ENCODE data around the gene TMEM52.

Gene TMEM52

DNA sequence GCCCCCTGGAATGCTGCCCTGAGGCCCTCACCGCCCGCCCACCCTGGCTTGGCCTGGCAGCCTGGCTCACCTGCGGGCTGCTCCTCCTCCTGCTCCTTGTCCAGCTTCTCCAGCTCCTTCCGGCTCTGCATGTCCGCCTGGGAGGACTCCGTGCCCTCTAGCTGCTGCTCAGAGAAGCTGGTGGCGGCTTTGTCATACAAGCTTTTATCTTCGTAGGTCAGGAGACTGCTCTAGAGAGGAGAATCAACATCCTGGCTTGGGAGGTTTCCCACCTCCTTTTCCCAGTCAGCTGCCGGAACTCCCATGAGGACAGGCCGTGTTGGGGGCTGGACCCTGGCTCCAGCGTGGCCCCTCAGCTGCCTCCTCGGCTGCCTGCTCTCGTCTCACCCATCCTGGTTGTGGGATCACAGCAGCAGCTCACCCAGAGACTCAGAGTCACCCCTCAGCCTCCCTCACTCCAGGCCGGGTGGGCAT is 36.6 kb upstream of the TMEM52 start:
- TF ChIP-seq, protein P1, sequence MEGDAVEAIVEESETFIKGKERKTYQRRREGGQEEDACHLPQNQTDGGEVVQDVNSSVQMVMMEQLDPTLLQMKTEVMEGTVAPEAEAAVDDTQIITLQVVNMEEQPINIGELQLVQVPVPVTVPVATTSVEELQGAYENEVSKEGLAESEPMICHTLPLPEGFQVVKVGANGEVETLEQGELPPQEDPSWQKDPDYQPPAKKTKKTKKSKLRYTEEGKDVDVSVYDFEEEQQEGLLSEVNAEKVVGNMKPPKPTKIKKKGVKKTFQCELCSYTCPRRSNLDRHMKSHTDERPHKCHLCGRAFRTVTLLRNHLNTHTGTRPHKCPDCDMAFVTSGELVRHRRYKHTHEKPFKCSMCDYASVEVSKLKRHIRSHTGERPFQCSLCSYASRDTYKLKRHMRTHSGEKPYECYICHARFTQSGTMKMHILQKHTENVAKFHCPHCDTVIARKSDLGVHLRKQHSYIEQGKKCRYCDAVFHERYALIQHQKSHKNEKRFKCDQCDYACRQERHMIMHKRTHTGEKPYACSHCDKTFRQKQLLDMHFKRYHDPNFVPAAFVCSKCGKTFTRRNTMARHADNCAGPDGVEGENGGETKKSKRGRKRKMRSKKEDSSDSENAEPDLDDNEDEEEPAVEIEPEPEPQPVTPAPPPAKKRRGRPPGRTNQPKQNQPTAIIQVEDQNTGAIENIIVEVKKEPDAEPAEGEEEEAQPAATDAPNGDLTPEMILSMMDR (IDR thresholded peaks at IDR 0.05), result no peak

DNA sequence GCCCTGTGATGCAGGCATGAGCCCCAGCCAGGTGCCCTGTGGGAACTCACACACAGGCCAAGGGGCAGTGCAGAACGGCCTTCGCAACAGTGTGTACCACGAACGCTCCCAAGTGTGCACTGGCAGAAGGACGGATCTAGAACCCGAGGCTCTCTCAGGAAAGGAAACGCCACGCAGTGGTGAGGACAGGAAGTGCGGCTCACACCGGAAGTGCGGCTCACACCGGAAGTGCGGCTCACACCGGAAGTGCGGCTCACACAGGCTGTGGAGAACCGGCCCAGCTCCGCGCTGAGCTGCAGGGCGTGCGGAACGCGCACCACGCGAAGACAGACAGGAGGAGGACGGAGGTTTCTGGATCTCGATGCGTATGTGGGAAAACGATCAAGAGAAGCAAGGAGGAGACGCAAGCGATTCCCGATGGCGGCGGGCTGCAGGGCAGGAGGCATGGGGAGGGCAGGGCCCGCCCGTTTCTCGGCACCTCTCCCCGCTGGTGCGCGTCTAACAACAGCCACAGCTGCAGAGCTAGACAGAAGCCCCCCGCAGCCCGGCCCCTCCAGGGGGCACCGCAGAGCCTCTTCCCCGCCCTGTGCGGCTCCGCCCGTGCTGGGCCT is 35.9 kb upstream of the TMEM52 start:
- TF ChIP-seq, protein P1 (IDR thresholded peaks at IDR 0.05), result 0 out of 2 replicates have a peak, but pooled peaks have one; percentile 15

DNA sequence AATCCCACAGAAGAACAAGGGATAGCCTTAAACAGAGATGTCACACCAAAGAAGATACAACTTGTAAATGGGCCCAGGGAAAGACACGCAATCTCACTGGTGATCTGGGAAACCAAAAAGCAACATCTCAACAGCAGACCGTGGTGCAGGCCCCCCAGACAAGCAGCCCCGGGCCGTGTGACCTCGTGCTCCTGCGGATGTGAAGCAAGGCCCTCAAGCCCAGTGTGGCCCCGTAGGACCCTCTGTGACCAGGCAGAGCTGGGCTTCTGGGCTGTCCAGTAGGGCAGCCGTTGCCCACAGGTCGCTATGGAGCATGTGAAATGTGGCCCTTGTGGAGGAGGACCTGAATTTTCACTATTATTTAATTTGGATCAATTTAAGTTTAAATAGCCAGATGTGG is 34.9 kb upstream of the TMEM52 start:
- TF ChIP-seq, protein P1 (IDR thresholded peaks at IDR 0.05), result no peak

DNA sequence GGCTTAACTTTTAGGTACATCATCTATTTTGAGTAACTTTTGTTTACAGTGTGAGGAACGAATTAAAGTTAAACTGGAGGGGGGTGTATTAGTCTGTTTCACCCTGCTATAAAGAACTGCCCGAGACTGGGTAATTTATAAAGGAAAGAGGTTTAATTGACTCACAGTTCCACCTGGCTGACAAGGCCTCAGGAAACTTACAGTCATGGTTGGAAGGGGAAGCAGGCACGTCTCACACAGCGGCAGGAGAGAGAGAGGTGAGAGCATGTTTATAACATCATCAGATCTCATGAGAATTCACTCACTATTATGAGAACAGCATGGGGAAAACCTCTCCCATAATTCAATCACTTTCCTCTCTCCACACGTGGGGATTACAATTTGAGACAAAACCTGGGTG is 31.9 kb upstream of the TMEM52 start:
- TF ChIP-seq, protein P1 (IDR thresholded peaks at IDR 0.05), result no peak

DNA sequence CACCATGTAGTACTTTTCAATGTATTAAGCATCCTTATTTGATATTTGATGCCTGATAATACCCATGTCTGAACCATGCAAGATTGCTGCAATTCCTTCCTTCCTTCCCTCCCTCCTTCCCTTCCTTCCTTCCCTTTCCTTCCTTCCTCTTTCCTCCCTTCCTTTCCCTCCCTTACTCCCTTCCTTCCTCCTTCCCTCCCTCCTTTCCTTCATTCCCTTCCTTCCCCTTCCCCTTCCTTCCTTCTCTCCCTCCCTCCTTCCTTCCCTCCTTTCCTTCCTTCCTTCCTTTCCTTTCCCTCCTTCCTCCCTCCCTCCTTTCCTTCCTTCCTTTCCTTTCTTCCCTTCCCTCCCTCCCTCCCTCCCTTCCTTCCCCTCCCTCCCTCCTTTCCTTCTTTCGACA is 29.7 kb upstream of the TMEM52 start:
- TF ChIP-seq, protein P1 (IDR thresholded peaks at IDR 0.05), result no peak

DNA sequence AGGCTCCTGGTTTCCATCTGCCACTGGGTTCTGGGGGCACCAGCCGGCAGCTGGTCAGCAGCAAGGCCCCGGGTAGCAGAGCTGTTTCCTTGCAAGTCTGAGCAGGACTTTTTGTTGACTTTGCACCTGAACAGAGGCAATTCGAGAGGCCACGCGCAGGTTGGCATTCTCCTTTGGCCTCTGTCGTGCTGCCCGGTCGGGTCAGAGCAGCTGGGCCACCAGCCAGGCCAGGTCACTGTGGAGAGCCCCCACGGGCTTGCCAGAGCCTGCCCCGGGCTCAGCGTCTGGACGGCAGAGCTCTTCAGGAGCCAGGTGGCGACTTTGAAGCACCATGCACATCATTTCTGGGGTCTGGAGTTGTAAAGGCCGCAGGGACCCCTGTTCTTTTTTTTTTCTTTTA is 28.4 kb upstream of the TMEM52 start:
- TF ChIP-seq, protein P1 (IDR thresholded peaks at IDR 0.05), result no peak

DNA sequence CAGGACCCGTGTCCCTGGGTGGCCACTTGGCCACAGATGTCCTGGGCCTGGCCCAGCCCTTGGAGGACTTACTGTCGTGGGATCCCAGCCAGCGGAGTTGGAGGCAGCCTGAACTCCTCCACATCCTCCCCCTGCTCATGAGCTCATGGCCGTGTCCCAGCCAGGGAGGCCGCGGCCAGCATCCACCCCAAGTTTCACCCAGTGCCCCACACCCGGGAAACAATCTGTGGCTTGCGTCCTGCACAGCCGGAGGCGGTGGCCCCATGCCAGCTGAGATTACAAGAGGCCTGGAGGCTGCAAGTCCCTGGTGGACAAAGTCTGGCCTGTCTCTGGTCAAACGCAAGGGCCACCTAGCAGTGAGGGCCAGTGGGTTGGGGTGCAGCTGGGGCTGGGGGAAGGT is 27.5 kb upstream of the TMEM52 start:
- TF ChIP-seq, protein P1 (IDR thresholded peaks at IDR 0.05), result no peak

Measured in LNCAP (cell line).